Mesothelial cell of epicardium (in vitro differentiated cells): ENCODE measurements around the gene MAPK8IP3. TPM values are rescaled to one million over a fixed set of nuclear protein-coding genes. Genes with fewer than 3 reads are reported as not detected.

Experiments used
- DNase-seq, 2 experiments: peaks; one replicate each; pipeline ENCODE4 v3.0.0; 2021; ENCODE audit warnings: low spot score in 2 of 2; ENCODE audit not compliant: unreplicated experiment in 2 of 2
- H3K27ac Mint-ChIP-seq: 2 replicates; pipeline ENCODE4 v1.8.0; 2021; ENCODE audit warnings: mixed read lengths
- H3K27me3 Mint-ChIP-seq: 2 replicates; pipeline ENCODE4 v1.8.0; 2021; ENCODE audit warnings: low read depth, mixed read lengths
- H3K36me3 Mint-ChIP-seq: 2 replicates; pipeline ENCODE4 v1.8.0; 2021; ENCODE audit warnings: mixed read lengths
- H3K4me1 Mint-ChIP-seq: 2 replicates; pipeline ENCODE4 v1.8.0; 2021; ENCODE audit warnings: mixed read lengths
- H3K4me3 Mint-ChIP-seq: 2 replicates; pipeline ENCODE4 v1.8.0; 2021; ENCODE audit warnings: mild to moderate bottlenecking, moderate library complexity, mixed read lengths
- H3K9me3 Mint-ChIP-seq: 2 replicates; pipeline ENCODE4 v1.8.0; 2021; ENCODE audit warnings: mixed read lengths
- CTCF ChIP-seq: fragments of 200-600 bp; sonication (generic); IDR thresholded peaks from one replicate; pipeline ENCODE4 v1.5.0; 2021; ENCODE audit warnings: antibody characterized with exemption; ENCODE audit not compliant: unreplicated experiment
- total RNA-seq: library from RNA; stranded (reverse); gene quantifications from 3 replicates; pipeline ENCODE4 v1.2.1, GENCODE V29; 2021

The MAPK8IP3 gene
- total RNA-seq, 1 donor from 2014 or later: 182 TPM

DNA sequence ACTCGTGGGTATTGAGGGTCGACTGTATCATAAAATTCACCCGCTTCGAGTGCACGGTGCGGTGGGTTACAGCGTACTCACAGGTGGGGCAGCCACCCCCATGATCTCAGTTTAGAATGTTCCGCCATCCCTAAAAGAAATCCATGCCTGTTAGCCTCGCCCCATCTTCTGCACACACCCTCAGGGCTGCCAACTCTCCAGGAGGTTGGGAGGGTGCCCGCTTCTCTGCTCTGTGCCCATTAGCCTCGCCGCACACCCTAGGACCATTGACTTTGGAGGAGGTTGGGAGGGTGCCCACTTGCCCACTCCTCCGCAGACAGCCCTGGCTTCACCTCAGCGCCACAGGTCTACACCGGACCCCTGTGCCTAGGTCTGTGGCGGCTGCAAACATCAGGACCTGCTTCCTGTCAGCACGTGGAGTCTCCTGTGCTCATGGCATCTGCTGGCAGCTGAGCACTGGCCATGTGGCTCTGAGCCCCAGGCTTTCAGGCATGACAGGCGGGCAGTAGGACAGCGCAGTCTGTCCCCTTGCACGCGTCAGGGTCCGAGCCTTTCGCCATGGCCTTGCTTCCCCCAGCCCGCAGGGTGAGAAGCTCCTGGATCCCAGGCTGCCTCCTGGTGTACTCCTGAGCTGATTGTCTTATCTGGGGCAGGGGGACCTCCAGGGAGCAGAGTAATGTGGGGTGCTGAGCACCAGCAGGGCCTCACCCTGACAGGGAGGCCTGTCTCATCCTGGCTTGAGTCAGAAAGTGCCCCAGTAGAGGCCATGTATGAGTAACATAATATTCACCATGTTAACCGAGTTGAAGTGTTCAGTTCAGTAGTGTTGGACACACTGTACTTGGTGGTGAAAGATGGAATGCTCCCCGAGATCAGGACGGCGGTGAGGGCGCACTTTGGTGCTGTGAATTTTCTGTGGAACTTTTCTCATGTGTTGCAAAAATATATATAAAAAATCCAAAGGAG is 43.4 kb downstream of the MAPK8IP3 start:
- Mint-ChIP-seq H3K4me1 (peaks cover 12% of the 10 kb centered on the region), H3K27me3 (no peaks in the 10 kb centered on the region), H3K36me3 (peaks cover 8% of the 10 kb centered on the region), H3K27ac (no peak overlapping the region), H3K4me3 (no peak overlapping the region), H3K9me3 (no peaks in the 10 kb centered on the region)
- TF ChIP-seq CTCF: no peak
- no peak for DNase-seq

GRCh38 chr16:1751946-1752345 is 46.0 kb downstream of the MAPK8IP3 start:
- no peak for TF ChIP-seq CTCF
- peaks cover 7% of the 10 kb centered on the region for H3K36me3 Mint-ChIP-seq

DNA sequence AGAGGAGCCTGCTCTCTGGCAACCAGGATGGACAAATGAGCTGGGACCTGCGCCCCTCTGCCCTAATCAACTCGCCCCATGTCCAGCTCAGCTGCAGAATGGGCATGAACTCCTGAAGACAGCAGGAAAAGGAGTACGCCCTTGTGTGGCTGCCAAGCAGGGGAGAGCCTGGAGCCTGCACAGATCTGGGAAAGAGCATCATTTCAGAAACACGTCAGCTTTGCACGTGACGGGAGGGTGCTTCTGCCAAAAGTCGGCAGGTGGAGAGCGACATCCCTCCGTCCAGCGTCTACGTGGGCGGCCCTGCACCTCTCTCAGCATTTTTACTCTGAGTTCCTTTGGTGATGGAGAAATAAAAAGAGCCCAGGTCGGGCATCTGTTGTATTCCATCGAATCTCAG is 46.9 kb downstream of the MAPK8IP3 start:
- Mint-ChIP-seq H3K4me3 (no peak overlapping the region), H3K4me1 (no peaks in the 10 kb centered on the region), H3K27me3 (no peaks in the 10 kb centered on the region), H3K9me3 (no peaks in the 10 kb centered on the region), H3K27ac (no peak overlapping the region), H3K36me3 (peaks cover 7% of the 10 kb centered on the region)
- no peak for TF ChIP-seq CTCF
- no peak for DNase-seq

More at GRCh38 chr16:1751946-1752345, 46.0 kb downstream of the MAPK8IP3 start:
- DNase-seq: no peak
- H3K9me3 Mint-ChIP-seq: no peaks in the 10 kb centered on the region
- no peak overlapping the region for H3K4me3 Mint-ChIP-seq
- no peak overlapping the region for H3K27ac Mint-ChIP-seq
- no peaks in the 10 kb centered on the region for H3K4me1 Mint-ChIP-seq
- no peaks in the 10 kb centered on the region for H3K27me3 Mint-ChIP-seq

- DNase-seq: no peak
- Mint-ChIP-seq H3K4me1 (no peaks in the 10 kb centered on the region), H3K27ac (no peak overlapping the region), H3K36me3 (peaks cover 7% of the 10 kb centered on the region), H3K9me3 (no peaks in the 10 kb centered on the region), H3K27me3 (no peaks in the 10 kb centered on the region), H3K4me3 (no peak overlapping the region)
- TF ChIP-seq CTCF: no peak
These were observed 48.2 kb downstream of the MAPK8IP3 start for GRCh38 chr16:1754204-1754603.

- TF ChIP-seq CTCF: no peak
- DNase-seq: no peak
- H3K36me3 Mint-ChIP-seq: peaks cover 8% of the 10 kb centered on the region
- H3K27me3 Mint-ChIP-seq: no peaks in the 10 kb centered on the region
- no peaks in the 10 kb centered on the region for H3K9me3 Mint-ChIP-seq
- H3K4me1 Mint-ChIP-seq: no peaks in the 10 kb centered on the region
- no peak overlapping the region for H3K4me3 Mint-ChIP-seq
- H3K27ac Mint-ChIP-seq: no peak overlapping the region
These were observed 51.9 kb downstream of the MAPK8IP3 start for GRCh38 chr16:1757714-1758461.
